Psoas muscle (tissue), 8 donors: ENCODE data around the gene ENDOG. TPM values are rescaled to one million over a fixed set of nuclear protein-coding genes. Genes with fewer than 3 reads are reported as not detected.

Experiments
- ATAC-seq, 4 donors: fragments of 200-7000 bp; cut with Tn5 transposase; one replicate each; pipeline ENCODE4 v1.9.1; 2020; ENCODE audit warnings: moderate library complexity in 3 of 4, mild to moderate bottlenecking in 2 of 4
- DNase-seq, 2 donors: peaks; one replicate each; pipeline ENCODE4 v3.0.0-alpha.2; 2020
- H3K27ac ChIP-seq: fragments of 200-600 bp; one replicate; pipeline ENCODE4 v1.8.0; 2022
- H3K27me3 ChIP-seq, 3 donors: fragments of 200-600 bp in 1 of 3; one replicate each; pipeline versions ENCODE4 v1.6.1 to v1.8.0; 2013 to 2022; ENCODE audit warnings: low read length in 2 of 3, mild to moderate bottlenecking in 2 of 3, moderate library complexity in 1 of 3; ENCODE audit not compliant: insufficient read depth in 3 of 3
- H3K36me3 ChIP-seq, 2 donors: fragments of 200-600 bp in 1 of 2; one replicate each; pipeline versions ENCODE4 v1.6.1 to v1.8.0; 2013 to 2022; ENCODE audit warnings: low read depth in 1 of 2, mild to moderate bottlenecking in 1 of 2, moderate library complexity in 1 of 2; ENCODE audit not compliant: insufficient read depth in 1 of 2
- H3K4me1 ChIP-seq: fragments of 200-600 bp; one replicate; pipeline ENCODE4 v1.8.0; 2022
- H3K4me3 ChIP-seq: fragments of 200-600 bp; one replicate; pipeline ENCODE4 v1.8.0; 2022; ENCODE audit warnings: mild to moderate bottlenecking
- H3K9me3 ChIP-seq: fragments of 200-600 bp; one replicate; pipeline ENCODE4 v1.8.0; 2022
- WGBS, 3 donors: extraction: QIAGEN DNeasy Blood & Tissue Kit; methylation state at CpG; one replicate each; pipeline versions ENCODE4 v1.1.6 to v1.1.7; 2013; 5-methylcytosine and 5-hydroxymethylcytosine counted together
- intact Hi-C, 2 donors: fragments of 100-400 bp; cut with DNase I; formaldehyde crosslinking; loops; one replicate each; pipeline versions ENCODE4 v1.11.0 to v1.14.2; 2022
- polyA plus RNA-seq, 3 donors: library from polyadenylated mRNA; stranded (reverse); fragments of 200-250 nt; gene quantifications; one replicate each; pipeline ENCODE4 v1.2.3, GENCODE V29; 2013
- total RNA-seq, 4 donors: library from RNA; stranded (reverse); fragmentation: NEBNext Ultra II Directional in 2 of 4; extraction: Animal tissue kit (Norgen Biotek cat#: 25700) in 2 of 4; gene quantifications; one replicate each; pipeline versions ENCODE4 v1.2.1 to v1.2.4, GENCODE V29; 2021 to 2023
- TF ChIP-seq, protein P1 (sequence below): fragments of 200-600 bp; IDR thresholded peaks from one replicate; pipeline ENCODE4 v1.8.0; 2022; ENCODE audit warnings: antibody characterized with exemption
- donor health status: healthy with polysubstance abuse.
- donor health status: DM: no; HTN: no; CAD: no; lungs with moderate emphysema.
- donor health status: Bipolar disorder and iron deficiency.
- donor health status: healthy.
- donor health status: DM: yes; HTN: yes; CAD: no.
- donor health status: DM: no; HTN: no; CAD: no.
- donor health status: DM: no; HTN: no; CAD: no.
- donor health status: DM: yes; HTN: yes; CAD: no.

The ENDOG gene
- total and polyA plus RNA-seq, 7 donors = 56.0 to 116 (median 89.8) TPM

DNA sequence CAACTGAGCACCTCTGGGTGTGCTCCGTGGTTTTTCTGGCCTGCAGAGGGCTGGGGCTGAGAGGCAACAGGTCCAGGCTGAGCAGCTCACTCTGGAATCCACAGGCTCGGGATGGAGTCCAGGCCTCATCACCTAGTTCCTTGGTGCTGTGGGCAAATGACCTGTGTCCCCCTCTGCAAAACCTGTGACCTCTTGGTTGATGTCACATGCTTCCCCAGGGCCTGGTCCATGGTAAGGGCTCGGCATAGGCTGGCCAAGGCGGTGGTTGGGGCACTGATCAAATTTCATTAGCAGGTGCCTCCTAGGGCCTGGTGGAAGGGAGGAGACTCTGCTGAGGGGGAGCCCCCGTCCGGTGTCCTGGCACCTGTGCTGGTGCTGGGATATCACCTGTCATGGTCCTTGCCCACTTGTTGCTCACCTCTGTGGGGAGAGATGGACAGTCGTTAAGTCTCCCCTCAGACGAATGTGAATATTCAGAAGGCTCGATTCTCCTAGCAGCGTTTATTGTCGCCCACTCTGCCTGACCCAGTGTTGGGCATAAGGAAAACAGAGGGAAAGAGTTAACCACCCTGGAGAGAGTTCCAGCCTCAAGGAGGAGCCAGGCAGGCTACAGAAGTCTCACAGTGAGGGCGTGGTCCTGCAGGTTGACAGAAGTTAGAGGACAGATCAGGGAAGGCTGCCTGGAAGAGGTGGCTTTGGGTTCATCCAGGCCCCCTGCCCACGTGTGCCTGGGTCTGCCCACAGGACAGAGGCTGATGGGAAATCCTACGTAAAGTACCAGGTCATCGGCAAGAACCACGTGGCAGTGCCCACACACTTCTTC, 3.5 kb downstream of the ENDOG start:
- ATAC-seq = no peak
- DNase-seq = peak in 1 of 2 donors; percentile 48
- 64 to 78% (median 67%) methylated on average over 16 of the region's 16 CpGs for WGBS, 3 donors
- TF ChIP-seq, protein P1, sequence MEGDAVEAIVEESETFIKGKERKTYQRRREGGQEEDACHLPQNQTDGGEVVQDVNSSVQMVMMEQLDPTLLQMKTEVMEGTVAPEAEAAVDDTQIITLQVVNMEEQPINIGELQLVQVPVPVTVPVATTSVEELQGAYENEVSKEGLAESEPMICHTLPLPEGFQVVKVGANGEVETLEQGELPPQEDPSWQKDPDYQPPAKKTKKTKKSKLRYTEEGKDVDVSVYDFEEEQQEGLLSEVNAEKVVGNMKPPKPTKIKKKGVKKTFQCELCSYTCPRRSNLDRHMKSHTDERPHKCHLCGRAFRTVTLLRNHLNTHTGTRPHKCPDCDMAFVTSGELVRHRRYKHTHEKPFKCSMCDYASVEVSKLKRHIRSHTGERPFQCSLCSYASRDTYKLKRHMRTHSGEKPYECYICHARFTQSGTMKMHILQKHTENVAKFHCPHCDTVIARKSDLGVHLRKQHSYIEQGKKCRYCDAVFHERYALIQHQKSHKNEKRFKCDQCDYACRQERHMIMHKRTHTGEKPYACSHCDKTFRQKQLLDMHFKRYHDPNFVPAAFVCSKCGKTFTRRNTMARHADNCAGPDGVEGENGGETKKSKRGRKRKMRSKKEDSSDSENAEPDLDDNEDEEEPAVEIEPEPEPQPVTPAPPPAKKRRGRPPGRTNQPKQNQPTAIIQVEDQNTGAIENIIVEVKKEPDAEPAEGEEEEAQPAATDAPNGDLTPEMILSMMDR = no peak
- H3K4me3 ChIP-seq = no peak overlapping the region
- intact Hi-C loops = no loop called here
- H3K27me3 ChIP-seq = no peaks in the 10 kb centered on the region
- H3K9me3 ChIP-seq = no peaks in the 10 kb centered on the region
- H3K4me1 ChIP-seq = peaks cover 14% of the 10 kb centered on the region
- no peak overlapping the region for H3K27ac ChIP-seq
- peaks cover 0 to 65% of the 10 kb centered on the region in 2 donors for H3K36me3 ChIP-seq

DNA sequence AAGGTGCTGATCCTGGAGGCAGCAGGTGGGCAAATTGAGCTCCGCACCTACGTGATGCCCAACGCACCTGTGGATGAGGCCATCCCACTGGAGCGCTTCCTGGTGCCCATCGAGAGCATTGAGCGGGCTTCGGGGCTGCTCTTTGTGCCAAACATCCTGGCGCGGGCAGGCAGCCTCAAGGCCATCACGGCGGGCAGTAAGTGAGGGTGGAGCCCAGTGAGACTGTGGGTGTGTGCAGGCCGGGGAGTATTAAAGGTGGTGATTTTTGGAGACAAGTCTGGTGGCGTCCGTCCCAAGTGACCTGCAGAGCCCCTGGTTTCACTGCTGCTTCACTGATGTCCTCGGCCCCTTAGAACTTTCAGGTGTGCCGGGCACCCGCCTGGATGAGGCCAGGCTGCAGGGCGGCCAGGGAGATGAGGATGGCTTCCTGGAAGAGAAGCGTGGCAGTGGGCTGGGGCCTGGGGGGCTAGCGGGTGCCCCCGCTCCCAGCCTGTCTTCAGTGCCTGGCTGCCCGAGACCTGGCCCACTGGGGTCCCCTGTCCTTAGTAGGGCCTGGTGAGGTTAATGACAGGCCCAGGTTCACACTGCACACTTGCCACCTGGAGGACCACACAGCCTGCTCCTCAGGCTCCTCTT, 4.2 kb downstream of the ENDOG start:
- ATAC-seq = no peak
- Histone ChIP-seq H3K27ac (no peak overlapping the region), H3K4me3 (no peak overlapping the region), H3K27me3 (no peaks in the 10 kb centered on the region), H3K4me1 (peaks cover 14% of the 10 kb centered on the region), H3K9me3 (no peaks in the 10 kb centered on the region), H3K36me3 (peaks cover 0 to 71% of the 10 kb centered on the region in 2 donors)
- 89 to 90% (median 89%) methylated on average over 22 of the region's 22 CpGs for WGBS, 3 donors
- intact Hi-C loops = no loop called here
- TF ChIP-seq, protein P1 = no peak
- DNase-seq = no peak

DNA sequence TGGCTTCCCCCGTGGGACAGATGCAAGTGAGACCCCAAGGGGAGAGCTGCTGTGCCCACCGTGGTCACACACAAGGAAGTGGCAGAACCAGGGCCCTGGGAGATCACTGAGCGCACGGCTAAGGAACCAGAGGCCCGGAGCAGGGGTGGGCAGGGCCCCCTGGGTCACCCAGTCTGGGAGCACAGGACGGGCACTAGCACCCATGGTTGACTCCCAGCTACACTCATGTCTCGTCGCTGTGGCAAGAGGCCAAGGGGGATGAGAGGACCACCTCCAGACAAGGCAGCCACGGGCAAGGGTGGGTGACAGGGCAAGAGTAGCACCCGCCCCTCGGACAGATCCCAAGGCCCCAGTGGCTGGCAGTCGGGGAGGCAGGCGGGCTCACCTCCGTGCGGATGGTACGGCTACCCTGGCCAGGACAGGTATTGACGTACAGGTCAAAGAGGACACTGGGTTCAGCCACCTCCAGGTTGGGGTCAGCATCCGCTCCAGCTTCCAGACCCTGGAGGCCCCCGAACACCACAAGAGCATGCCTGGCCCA, 5.1 kb downstream of the ENDOG start:
- H3K27ac ChIP-seq = no peak overlapping the region
- 79 to 90% (median 83%) methylated on average over 16 to 19 of the region's 19 CpGs for WGBS, 3 donors
- no peaks in the 10 kb centered on the region for H3K9me3 ChIP-seq
- ATAC-seq = no peak
- peaks cover 16% of the 10 kb centered on the region for H3K4me1 ChIP-seq
- H3K4me3 ChIP-seq = no peak overlapping the region
- peak in 1 of 2 donors; percentile 48 for DNase-seq
- TF ChIP-seq, protein P1 = no peak
- no peaks in the 10 kb centered on the region for H3K27me3 ChIP-seq
- intact Hi-C loops = no loop called here
- peaks cover 0 to 75% of the 10 kb centered on the region in 2 donors for H3K36me3 ChIP-seq

DNA sequence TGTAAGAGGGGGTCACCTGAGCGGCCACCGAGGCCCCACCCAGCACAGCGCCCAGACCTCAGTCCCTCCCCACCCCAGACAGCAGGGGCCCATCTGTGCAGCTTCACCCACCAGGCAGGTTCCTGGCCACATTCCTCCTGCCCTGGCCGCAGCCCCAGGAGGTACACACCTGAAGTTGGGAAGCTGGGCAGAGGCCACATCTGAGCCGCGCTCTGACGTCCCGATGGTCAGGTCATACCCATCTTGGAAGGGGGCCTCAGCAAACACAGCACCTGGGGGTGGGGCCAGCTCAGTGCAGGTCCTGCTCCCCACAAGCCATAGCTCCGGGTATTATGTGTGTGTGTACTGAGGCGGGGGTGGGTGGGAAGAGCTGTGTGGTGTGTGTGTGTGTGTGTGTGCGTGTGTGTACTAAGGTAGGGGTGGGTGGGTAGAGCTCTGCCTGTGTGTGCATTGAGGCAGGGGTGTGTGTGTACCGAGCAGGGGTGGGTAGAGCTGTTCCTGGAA, 5.7 kb downstream of the ENDOG start:
- no peak overlapping the region for H3K4me3 ChIP-seq
- ATAC-seq (no peak), DNase-seq (peak in 1 of 2 donors; percentile 44)
- H3K36me3 ChIP-seq = peaks cover 0 to 75% of the 10 kb centered on the region in 2 donors
- TF ChIP-seq, protein P1 = no peak
- no peaks in the 10 kb centered on the region for H3K9me3 ChIP-seq
- no peak overlapping the region for H3K27ac ChIP-seq
- H3K4me1 ChIP-seq = peaks cover 20% of the 10 kb centered on the region
- 80 to 89% (median 82%) methylated on average over 12 of the region's 12 CpGs for WGBS, 3 donors
- intact Hi-C loops = no loop called here
- H3K27me3 ChIP-seq = no peaks in the 10 kb centered on the region
